Stimulated activated CD4-positive, alpha-beta T cell treated with anti-CD3 and anti-CD28 coated beads, Interleukin-12 subunit alpha, Interleukin-12 subunit beta, amount 100 ng/mL, for 24 hours (primary cell): ENCODE data around the gene AARS2.
A peak's percentile ranks its signal among the peaks of the same experiment; 100 is the strongest.
"Not testable (repeated sequence)": the region's sequence is repeated elsewhere in the genome, so short reads cannot be mapped to it uniquely, and the experiment has no call there.

Experiments used
- DNase-seq, 2 experiments: peaks; one replicate each; pipeline ENCODE4 v3.0.0-alpha.2; 2020; ENCODE audit warnings: low read depth in 2 of 2

Gene AARS2

GRCh38 chr6:44312901-44313788 is at the start of gene AARS2:
AARS2 (minus strand) TSS chr6:44313347; CDS start chr6:44313323, 24 bp downstream.
- DNase-seq, result peak; percentile 82 to 94

- no peak for DNase-seq
Observed at GRCh38 chr6:44361947-44362346, 48.8 kb upstream of the AARS2 start.

- DNase-seq, result no peak
Observed at GRCh38 chr6:44359973-44360372, 46.8 kb upstream of the AARS2 start.

GRCh38 chr6:44356487-44356886 is 43.3 kb upstream of the AARS2 start:
- DNase-seq, result no peak

- no peak for DNase-seq
Observed at GRCh38 chr6:44355640-44356039, 42.5 kb upstream of the AARS2 start.

GRCh38 chr6:44353336-44353735 is 40.2 kb upstream of the AARS2 start:
- DNase-seq, result no peak

- no peak for DNase-seq
Observed at GRCh38 chr6:44352259-44352658, 39.1 kb upstream of the AARS2 start.

- not testable (repeated sequence) for DNase-seq
Observed at GRCh38 chr6:44350650-44350994, 37.5 kb upstream of the AARS2 start.

GRCh38 chr6:44349904-44350649 is 36.9 kb upstream of the AARS2 start:
- no peak for DNase-seq

- DNase-seq, result not testable (repeated sequence)
Observed at GRCh38 chr6:44346818-44347217, 33.7 kb upstream of the AARS2 start.

GRCh38 chr6:44342489-44342888 is 29.3 kb upstream of the AARS2 start, which contains the start of gene SPATS1:
SPATS1 (plus strand) TSS chr6:44342650; CDS start chr6:44343096, 446 bp downstream.
- no peak for DNase-seq

- no peak for DNase-seq
Observed at GRCh38 chr6:44342052-44342451, 28.9 kb upstream of the AARS2 start.

GRCh38 chr6:44341095-44341890 is 28.1 kb upstream of the AARS2 start:
- no peak for DNase-seq

- no peak for DNase-seq
Observed at GRCh38 chr6:44339763-44340625, 26.8 kb upstream of the AARS2 start.

- no peak for DNase-seq
Observed at GRCh38 chr6:44339301-44339700, 26.2 kb upstream of the AARS2 start.

- peak; percentile 39 to 59 for DNase-seq
Observed at GRCh38 chr6:44338228-44339122, 25.3 kb upstream of the AARS2 start.

GRCh38 chr6:44335631-44336030 is 22.5 kb upstream of the AARS2 start:
- no peak for DNase-seq

- no peak for DNase-seq
Observed at GRCh38 chr6:44333942-44334341, 20.8 kb upstream of the AARS2 start.

GRCh38 chr6:44333273-44333919 is 20.2 kb upstream of the AARS2 start:
- DNase-seq, result no peak

GRCh38 chr6:44332585-44332984 is 19.4 kb upstream of the AARS2 start:
- DNase-seq, result no peak
